GM18526 (cell line): ENCODE results near the gene TRIM44.

Experiments
- POLR2A ChIP-seq: IDR thresholded peaks from 3 replicates; pipeline ENCODE4 v1.6.1; 2011; ENCODE audit not compliant: insufficient read length; ENCODE audit errors: extremely low read depth

TRIM44 gene

GRCh38 chr11:35784699-35785098, 122.1 kb downstream of the TRIM44 start:
- TF ChIP-seq POLR2A, result no peak

GRCh38 chr11:35785287-35786167, 123.0 kb downstream of the TRIM44 start:
- TF ChIP-seq POLR2A, result no peak

- no peak for TF ChIP-seq POLR2A
These were observed 123.6 kb downstream of the TRIM44 start for GRCh38 chr11:35786188-35786587.

GRCh38 chr11:35787013-35787504, 124.5 kb downstream of the TRIM44 start:
- TF ChIP-seq POLR2A, result no peak

GRCh38 chr11:35787626-35788025, 125.1 kb downstream of the TRIM44 start:
- no peak for TF ChIP-seq POLR2A

GRCh38 chr11:35791088-35791958, 128.7 kb downstream of the TRIM44 start:
- TF ChIP-seq POLR2A, result no peak

- TF ChIP-seq POLR2A, result no peak
These were observed 129.7 kb downstream of the TRIM44 start for GRCh38 chr11:35792148-35792845.

- TF ChIP-seq POLR2A, result no peak
These were observed 130.2 kb downstream of the TRIM44 start for GRCh38 chr11:35792846-35793192.

- TF ChIP-seq POLR2A, result no peak
These were observed 131.8 kb downstream of the TRIM44 start for GRCh38 chr11:35794333-35794732.

GRCh38 chr11:35794850-35795249, 132.3 kb downstream of the TRIM44 start:
- TF ChIP-seq POLR2A, result no peak

GRCh38 chr11:35796562-35796961, 134.0 kb downstream of the TRIM44 start:
- no peak for TF ChIP-seq POLR2A

GRCh38 chr11:35798423-35798822, 135.8 kb downstream of the TRIM44 start:
- TF ChIP-seq POLR2A, result no peak

- TF ChIP-seq POLR2A, result no peak
These were observed 136.4 kb downstream of the TRIM44 start for GRCh38 chr11:35798983-35799382.

GRCh38 chr11:35799655-35800054, 137.1 kb downstream of the TRIM44 start:
- no peak for TF ChIP-seq POLR2A
